Endodermal cell (in vitro differentiated cells): Measurements from ENCODE around the gene DHPS. TPM values are rescaled to one million over a fixed set of nuclear protein-coding genes. Genes with fewer than 3 reads are reported as not detected.

ENCODE experiments used
- DNase-seq: peaks from one replicate; pipeline ENCODE4 v3.0.0-alpha.2; 2017
- H3K27ac ChIP-seq: 2 replicates; pipeline ENCODE4 v1.5.1; 2013; ENCODE audit warnings: mild to moderate bottlenecking, low read depth, low read length, moderate library complexity
- H3K27me3 ChIP-seq: 2 replicates; pipeline ENCODE4 v1.6.1; 2013; ENCODE audit warnings: mild to moderate bottlenecking, low read length, moderate library complexity; ENCODE audit not compliant: insufficient read depth, control insufficient read depth, poor library complexity, severe bottlenecking
- H3K36me3 ChIP-seq: 2 replicates; pipeline ENCODE4 v1.7.0; 2013; ENCODE audit warnings: mild to moderate bottlenecking, low read length, moderate library complexity; ENCODE audit not compliant: control insufficient read depth, insufficient read depth
- H3K4me1 ChIP-seq: one replicate; pipeline ENCODE4 v1.7.0; 2013; ENCODE audit warnings: low read length; ENCODE audit not compliant: control insufficient read depth, insufficient read depth
- H3K4me3 ChIP-seq: 2 replicates; pipeline ENCODE4 v1.5.1; 2013; ENCODE audit warnings: mild to moderate bottlenecking, low read length, moderate library complexity
- H3K9ac ChIP-seq: 2 replicates; pipeline ENCODE4 v1.6.1; 2013; ENCODE audit warnings: mild to moderate bottlenecking, low read length, moderate library complexity; ENCODE audit not compliant: poor library complexity, severe bottlenecking; ENCODE audit errors: extremely low read depth
- H3K9me3 ChIP-seq: 2 replicates; pipeline ENCODE4 v1.6.1; 2013; ENCODE audit warnings: mild to moderate bottlenecking, low read length, moderate library complexity; ENCODE audit not compliant: control insufficient read depth
- H3K27ac Mint-ChIP-seq: 2 replicates; pipeline ENCODE4 v1.8.0; 2020; ENCODE audit warnings: mixed read lengths
- H3K27me3 Mint-ChIP-seq: 2 replicates; pipeline ENCODE4 v1.8.0; 2021; ENCODE audit warnings: mild to moderate bottlenecking, mixed read lengths; ENCODE audit not compliant: insufficient read depth
- H3K36me3 Mint-ChIP-seq: 2 replicates; pipeline ENCODE4 v1.8.0; 2020; ENCODE audit warnings: low read depth, mixed read lengths
- H3K4me1 Mint-ChIP-seq: 2 replicates; pipeline ENCODE4 v1.8.0; 2020; ENCODE audit warnings: mixed read lengths
- H3K4me3 Mint-ChIP-seq: 2 replicates; pipeline ENCODE4 v1.8.0; 2020; ENCODE audit warnings: mild to moderate bottlenecking, moderate library complexity, mixed read lengths
- H3K9me3 Mint-ChIP-seq: 2 replicates; pipeline ENCODE4 v1.8.0; 2020; ENCODE audit warnings: mild to moderate bottlenecking, mixed read lengths
- CTCF ChIP-seq: fragments of 200-600 bp; sonication (generic); conservative IDR thresholded peaks from 2 replicates; pipeline ENCODE4 v1.5.0; 2021; ENCODE audit warnings: antibody characterized with exemption, mild to moderate bottlenecking
- WGBS, 2 experiments: methylation state at CpG; one replicate each; pipeline versions ENCODE4 v1.1.5 to v1.1.7; 2013; ENCODE audit warnings: missing lambda C conversion rate in 2 of 2, mixed read lengths in 1 of 2; ENCODE audit not compliant: insufficient coverage in 1 of 2, insufficient read length in 1 of 2; 5-methylcytosine and 5-hydroxymethylcytosine counted together
- total RNA-seq, 2 donors: library from RNA; stranded (reverse); fragmentation: NEBNext Ultra II Directional in 1 of 2; extraction: Animal tissue kit (Norgen Biotek cat#: 25700) in 1 of 2; gene quantifications; 2 replicates in 1 of 2; 3 replicates in 1 of 2; pipeline ENCODE4 v1.2.1, GENCODE V29; 2021

Gene DHPS
- total RNA-seq, 2 donors from 2014 or later, result 76.1 to 98.5 TPM

- H3K27me3 Mint-ChIP-seq, result no peaks in the 10 kb centered on the region
- no peaks in the 10 kb centered on the region for H3K4me1 Mint-ChIP-seq
- H3K36me3 ChIP-seq, result peaks cover 86% of the 10 kb centered on the region
- DNase-seq, result no peak
- H3K9me3 ChIP-seq, result peaks cover 94% of the 10 kb centered on the region
- H3K9ac ChIP-seq, result no peak overlapping the region
- peaks cover 90% of the 10 kb centered on the region for H3K36me3 Mint-ChIP-seq
- H3K27me3 ChIP-seq, result no peaks in the 10 kb centered on the region
- no peak overlapping the region for H3K27ac Mint-ChIP-seq
- H3K9me3 Mint-ChIP-seq, result peaks cover 95% of the 10 kb centered on the region
- H3K4me3 Mint-ChIP-seq, result no peak overlapping the region
- H3K4me3 ChIP-seq, result peak overlapping the region; percentile 56
- TF ChIP-seq CTCF, result no peak
- no peak overlapping the region for H3K27ac ChIP-seq
- 96 to 100% methylated on average over 7 to 8 of the region's 8 CpGs for WGBS, 2 experiments
- no peaks in the 10 kb centered on the region for H3K4me1 ChIP-seq
These were observed 54.7 kb downstream of the DHPS start for GRCh38 chr19:12626958-12627357.

Other genes with a start within 250 kb of the DHPS start
- gene ZNF443, start 240.9 kb downstream of the DHPS start, total RNA-seq, result 10 to 100 TPM; 14.3 to 18.6 TPM
- 1 to 10 TPM; 5.3 to 7.4 TPM for gene ZNF709, start 197.1 kb downstream of the DHPS start, total RNA-seq
- gene ZNF564, start 130.4 kb downstream of the DHPS start, total RNA-seq, result 10 to 100 TPM; 17.3 to 20.6 TPM
- 10 to 100 TPM; 10.6 to 11.2 TPM for gene ZNF490, start 71.1 kb downstream of the DHPS start, total RNA-seq
- gene ZNF791, start 71.0 kb downstream of the DHPS start, total RNA-seq, result 10 to 100 TPM; 23.2 to 32.1 TPM
- 100 to 1,000 TPM; 101 to 113 TPM for gene MAN2B1, start 15.1 kb downstream of the DHPS start, total RNA-seq
- gene WDR83, start 15.1 kb downstream of the DHPS start, total RNA-seq, result 10 to 100 TPM; 18.8 to 26.2 TPM
- gene GNG14, start 6.1 kb upstream of the DHPS start, total RNA-seq, result not detected
- 10 to 100 TPM; 12.6 to 14.7 TPM for gene FBXW9, start 14.8 kb upstream of the DHPS start, total RNA-seq
- gene TNPO2, start 42.1 kb upstream of the DHPS start, total RNA-seq, result 100 to 1,000 TPM; 106 to 113 TPM
- 100 to 1,000 TPM; 103 to 125 TPM for gene TRIR, start 52.8 kb upstream of the DHPS start, total RNA-seq
- gene GET3, start 55.6 kb upstream of the DHPS start, total RNA-seq, result 100 to 1,000 TPM in 1 of 2 donors, 10 to 100 TPM in 1; 97.8 to 102 TPM
- 1 to 10 TPM in 1 of 2 donors, under 1 TPM in 1; 0.95 to 1.2 TPM for gene BEST2, start 69.9 kb upstream of the DHPS start, total RNA-seq
- 100 to 1,000 TPM in 1 of 2 donors, 10 to 100 TPM in 1; 82.1 to 103 TPM for gene HOOK2, start 93.7 kb upstream of the DHPS start, total RNA-seq
- 1 to 10 TPM; 6.7 to 7.2 TPM for gene JUNB, start 109.6 kb upstream of the DHPS start, total RNA-seq
- 100 to 1,000 TPM; 429 to 507 TPM for gene PRDX2, start 119.9 kb upstream of the DHPS start, total RNA-seq
- 10 to 100 TPM; 34.4 to 57.4 TPM for gene THSD8, start 120.2 kb upstream of the DHPS start, total RNA-seq
- gene RNASEH2A, start 124.7 kb upstream of the DHPS start, total RNA-seq, result 10 to 100 TPM; 51.0 to 97.1 TPM
- 1 to 10 TPM in 1 of 2 donors, under 1 TPM in 1; 0.68 to 1.7 TPM for gene RTBDN, start 152.7 kb upstream of the DHPS start, total RNA-seq
- 10 to 100 TPM in 1 of 2 donors, 1 to 10 TPM in 1; 6.9 to 18.5 TPM for gene MAST1, start 156.6 kb upstream of the DHPS start, total RNA-seq
- gene DNASE2, start 199.6 kb upstream of the DHPS start, total RNA-seq, result 10 to 100 TPM; 20.8 to 32.3 TPM
- 1 to 10 TPM in 1 of 2 donors, under 1 TPM in 1; 0.91 to 1.0 TPM for gene KLF1, start 205.3 kb upstream of the DHPS start, total RNA-seq
- 10 to 100 TPM; 58.1 to 62.9 TPM for gene GCDH, start 209.3 kb upstream of the DHPS start, total RNA-seq
- gene SYCE2, start 237.4 kb upstream of the DHPS start, total RNA-seq, result 1 to 10 TPM; 2.4 to 3.9 TPM